Hematopoietic multipotent progenitor cell treated with erythropoietin and hydrocortisone succinate and interleukin-3 and kit ligand, for 15 days (in vitro differentiated cells): ENCODE measurements around the gene PSMD8.
"Not testable (repeated sequence)": the region's sequence is repeated elsewhere in the genome, so short reads cannot be mapped to it uniquely, and the experiment has no call there.

Experiments used
- DNase-seq: peaks from one replicate; pipeline ENCODE4 v3.0.0-alpha.2; 2015; ENCODE audit warnings: low spot score

Gene PSMD8

GRCh38 chr19:38374332-38375097, at the start of gene PSMD8:
PSMD8 (plus strand) TSS chr19:38374571; CDS start chr19:38374602, 31 bp downstream.
- peak; percentile 100 for DNase-seq

- DNase-seq: no peak
These were observed 47.8 kb upstream of the PSMD8 start for GRCh38 chr19:38326591-38326990.

- no peak for DNase-seq
These were observed 44.7 kb upstream of the PSMD8 start for GRCh38 chr19:38329651-38330050.

- DNase-seq: no peak
These were observed 42.6 kb upstream of the PSMD8 start for GRCh38 chr19:38331728-38332127.

GRCh38 chr19:38333245-38333644, 41.1 kb upstream of the PSMD8 start:
- DNase-seq: no peak

GRCh38 chr19:38335949-38336637, 38.3 kb upstream of the PSMD8 start:
- peak; percentile 92 for DNase-seq

- peak; percentile 97 for DNase-seq
These were observed 37.6 kb upstream of the PSMD8 start for GRCh38 chr19:38336638-38337359.

GRCh38 chr19:38337360-38337653, 37.1 kb upstream of the PSMD8 start:
- DNase-seq: no peak

GRCh38 chr19:38339011-38339410, 35.4 kb upstream of the PSMD8 start:
- DNase-seq: not testable (repeated sequence)

- no peak for DNase-seq
These were observed 33.4 kb upstream of the PSMD8 start for GRCh38 chr19:38340927-38341326.

- DNase-seq: no peak
These were observed 27.5 kb upstream of the PSMD8 start for GRCh38 chr19:38346837-38347236.

GRCh38 chr19:38350883-38351282, 23.5 kb upstream of the PSMD8 start:
- no peak for DNase-seq

GRCh38 chr19:38351865-38352395, 22.4 kb upstream of the PSMD8 start:
- DNase-seq: no peak

GRCh38 chr19:38352611-38353010, 21.8 kb upstream of the PSMD8 start:
- DNase-seq: no peak

- DNase-seq: no peak
These were observed 18.3 kb upstream of the PSMD8 start for GRCh38 chr19:38355728-38356725.

GRCh38 chr19:38358071-38358470, 16.3 kb upstream of the PSMD8 start:
- DNase-seq: no peak

- DNase-seq: no peak
These were observed 14.9 kb upstream of the PSMD8 start for GRCh38 chr19:38359242-38360021.

GRCh38 chr19:38360351-38360750, 14.0 kb upstream of the PSMD8 start:
- no peak for DNase-seq

- DNase-seq: no peak
These were observed 13.3 kb upstream of the PSMD8 start for GRCh38 chr19:38360839-38361631.

- DNase-seq: peak; percentile 15
These were observed 12.7 kb upstream of the PSMD8 start for GRCh38 chr19:38361633-38362075.
